Parathyroid adenoma (tissue), 2 donors: Measurements from ENCODE around the gene NCAPH2.

ENCODE experiments used
- H2AFZ ChIP-seq: fragments of 300-600 bp; sonication (generic); one replicate; pipeline ENCODE4 v1.7.0; 2017; ENCODE audit warnings: antibody characterized with exemption, mild to moderate bottlenecking
- H3K27ac ChIP-seq: fragments of 300-600 bp; sonication (generic); one replicate; pipeline ENCODE4 v1.7.0; 2017
- H3K27me3 ChIP-seq: fragments of 300-600 bp; sonication (generic); one replicate; pipeline ENCODE4 v1.7.0; 2017; ENCODE audit warnings: low read length; ENCODE audit not compliant: control insufficient read depth, insufficient read depth
- H3K36me3 ChIP-seq: fragments of 300-600 bp; sonication (generic); one replicate; pipeline ENCODE4 v1.7.0; 2017; ENCODE audit warnings: low read length; ENCODE audit not compliant: control insufficient read depth, insufficient read depth
- H3K4me1 ChIP-seq: fragments of 300-600 bp; sonication (generic); one replicate; pipeline ENCODE4 v1.7.0; 2017; ENCODE audit warnings: control low read depth
- H3K4me2 ChIP-seq: fragments of 300-600 bp; sonication (generic); one replicate; pipeline ENCODE4 v1.7.0; 2017; ENCODE audit warnings: low read length
- H3K4me3 ChIP-seq: fragments of 300-600 bp; sonication (generic); one replicate; pipeline ENCODE4 v1.7.0; 2017; ENCODE audit warnings: low read depth, low read length
- H3K79me2 ChIP-seq: fragments of 300-600 bp; sonication (generic); one replicate; pipeline ENCODE4 v1.7.0; 2017; ENCODE audit warnings: control low read depth
- H3K9ac ChIP-seq: fragments of 300-600 bp; sonication (generic); one replicate; pipeline ENCODE4 v1.7.0; 2017; ENCODE audit warnings: mild to moderate bottlenecking
- H3K9me3 ChIP-seq: fragments of 300-600 bp; sonication (generic); one replicate; pipeline ENCODE4 v1.7.0; 2017; ENCODE audit warnings: low read length; ENCODE audit not compliant: control insufficient read depth
- CTCF ChIP-seq: fragments of 300-600 bp; sonication (generic); IDR thresholded peaks from one replicate; pipeline ENCODE4 v1.7.0; 2017; ENCODE audit warnings: antibody characterized with exemption, mild to moderate bottlenecking
- donor health status: primary hyperparathyroidism.

Gene NCAPH2

GRCh38 chr22:50507991-50508884, at the start of gene NCAPH2:
Gene NCAPH2, plus strand, starts transcription at chr22:50508224. Its CDS starts 114 bp downstream, at chr22:50508338.
- Histone ChIP-seq H3K27ac (peak within 1 kb of the TSS; percentile 68), H3K9ac (peak within 1 kb of the TSS; percentile 67), H3K4me3 (peak within 1 kb of the TSS; percentile 92), H3K9me3 (no peaks in the 10 kb centered on the region), H3K27me3 (no peaks in the 10 kb centered on the region), H3K36me3 (no peaks in the 10 kb centered on the region), H3K4me2 (peak within 1 kb of the TSS; percentile 85), H3K79me2 (peaks cover 13% of the 10 kb centered on the region), H2AFZ (peak within 1 kb of the TSS; percentile 82), H3K4me1 (no peaks in the 10 kb centered on the region)
- no peak for TF ChIP-seq CTCF

- H3K4me3 ChIP-seq: no peak overlapping the region
- H3K27me3 ChIP-seq: no peaks in the 10 kb centered on the region
- no peak overlapping the region for H3K9ac ChIP-seq
- no peaks in the 10 kb centered on the region for H3K79me2 ChIP-seq
- H3K36me3 ChIP-seq: no peaks in the 10 kb centered on the region
- TF ChIP-seq CTCF: no peak
- H2AFZ ChIP-seq: no peak overlapping the region
- no peak overlapping the region for H3K4me2 ChIP-seq
- no peaks in the 10 kb centered on the region for H3K4me1 ChIP-seq
- no peaks in the 10 kb centered on the region for H3K9me3 ChIP-seq
- H3K27ac ChIP-seq: no peak overlapping the region
Observed at GRCh38 chr22:50459016-50459415, 49.0 kb upstream of the NCAPH2 start.

- Histone ChIP-seq H3K27me3 (no peaks in the 10 kb centered on the region), H3K79me2 (no peaks in the 10 kb centered on the region), H3K9ac (no peak overlapping the region), H3K27ac (no peak overlapping the region), H3K9me3 (no peaks in the 10 kb centered on the region), H2AFZ (no peak overlapping the region), H3K4me2 (no peak overlapping the region), H3K4me3 (no peak overlapping the region), H3K4me1 (no peaks in the 10 kb centered on the region), H3K36me3 (no peaks in the 10 kb centered on the region)
- no peak for TF ChIP-seq CTCF
Observed at GRCh38 chr22:50459496-50460140, 48.4 kb upstream of the NCAPH2 start.

- no peak for TF ChIP-seq CTCF
- Histone ChIP-seq H3K9ac (no peak overlapping the region), H3K27ac (no peak overlapping the region), H3K79me2 (no peaks in the 10 kb centered on the region), H3K4me3 (no peak overlapping the region), H3K4me1 (no peaks in the 10 kb centered on the region), H3K9me3 (no peaks in the 10 kb centered on the region), H3K27me3 (no peaks in the 10 kb centered on the region), H3K4me2 (no peak overlapping the region), H2AFZ (no peak overlapping the region), H3K36me3 (no peaks in the 10 kb centered on the region)
Observed at GRCh38 chr22:50460938-50461337, 47.1 kb upstream of the NCAPH2 start.
